Uterus (tissue), 2 donors: ENCODE data around the gene STX5.

Experiments
- CTCF ChIP-seq, 4 experiments: fragments of 200-600 bp in 2 of 4; fragments of 450-650 bp in 2 of 4; sonication (generic) in 2 of 4; IDR thresholded peaks; one replicate each; pipeline ENCODE4 v1.5.1; 2016 to 2019; ENCODE audit warnings: antibody characterized with exemption in 4 of 4, mild to moderate bottlenecking in 2 of 4, moderate library complexity in 1 of 4
- POLR2A ChIP-seq, 2 donors: fragments of 450-650 bp; IDR thresholded peaks; one replicate each; pipeline ENCODE4 v1.6.1; 2016; ENCODE audit warnings: antibody characterized with exemption in 2 of 2, mild to moderate bottlenecking in 1 of 2, moderate library complexity in 1 of 2

DNA sequence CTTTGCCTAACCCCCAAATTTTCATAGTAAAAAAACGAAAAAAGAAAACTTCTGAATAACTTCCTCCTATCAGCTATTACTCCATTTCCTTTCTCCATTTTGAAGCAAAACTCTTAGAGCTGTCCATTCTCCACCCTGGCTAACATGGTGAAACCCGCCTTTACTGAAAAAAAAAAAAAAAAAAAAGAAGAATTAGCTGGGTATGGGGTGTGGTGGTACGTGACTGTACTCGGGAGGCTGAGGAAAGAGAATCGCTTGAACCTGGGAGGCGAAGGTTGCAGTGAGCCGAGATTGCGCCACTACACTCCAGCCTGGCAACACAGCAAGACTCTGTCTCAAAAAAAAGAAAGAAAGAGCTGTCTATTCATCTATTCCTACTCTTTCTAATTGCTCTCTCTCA is 15.3 kb downstream of the STX5 start:
- TF ChIP-seq CTCF (IDR thresholded peaks at IDR 0.05): no peak
- no peak for TF ChIP-seq POLR2A (IDR thresholded peaks at IDR 0.05)
